Mesenchymal stem cell (in vitro differentiated cells and primary cell): ENCODE results near the gene CRACR2A.

Experiments
- DNase-seq: peaks from one replicate; pipeline ENCODE4 v3.0.0-alpha.2; 2013
- H2AFZ ChIP-seq: one replicate; pipeline ENCODE4 v1.6.1; 2013; ENCODE audit warnings: low read depth, mild to moderate bottlenecking, control low read depth, inconsistent platforms, low read length, moderate library complexity
- H2AK5ac ChIP-seq: 2 replicates; pipeline ENCODE4 v1.6.1; 2013; ENCODE audit warnings: low read length, moderate library complexity, mild to moderate bottlenecking, inconsistent platforms; ENCODE audit not compliant: severe bottlenecking
- H2BK120ac ChIP-seq: one replicate; pipeline ENCODE4 v1.6.1; 2013; ENCODE audit warnings: low read depth, mild to moderate bottlenecking, inconsistent platforms, low read length, moderate library complexity
- H2BK12ac ChIP-seq, 2 experiments: one replicate each; pipeline ENCODE4 v1.6.1; 2013; ENCODE audit warnings: inconsistent platforms in 2 of 2, low read length in 2 of 2, mild to moderate bottlenecking in 2 of 2, moderate library complexity in 2 of 2, control low read depth in 1 of 2
- H2BK15ac ChIP-seq: one replicate; pipeline ENCODE4 v1.6.1; 2013; ENCODE audit warnings: mild to moderate bottlenecking, low read depth, inconsistent platforms; ENCODE audit not compliant: poor library complexity, severe bottlenecking
- H2BK5ac ChIP-seq: 2 replicates; pipeline ENCODE4 v1.6.1; 2013; ENCODE audit warnings: low read depth, mild to moderate bottlenecking, low read length, control low read depth, inconsistent platforms; ENCODE audit not compliant: poor library complexity, severe bottlenecking
- H3K14ac ChIP-seq, 2 experiments: one replicate each; pipeline ENCODE4 v1.6.1; 2013; ENCODE audit warnings: inconsistent platforms in 2 of 2, low read length in 2 of 2, control low read depth in 1 of 2, mild to moderate bottlenecking in 1 of 2, moderate library complexity in 1 of 2
- H3K18ac ChIP-seq, 2 experiments: one replicate each; pipeline ENCODE4 v1.6.1; 2013; ENCODE audit warnings: inconsistent platforms in 2 of 2, low read length in 2 of 2, control low read depth in 1 of 2, low read depth in 1 of 2, mild to moderate bottlenecking in 1 of 2
- H3K23ac ChIP-seq, 2 experiments: one replicate each; pipeline ENCODE4 v1.6.1; 2013; ENCODE audit warnings: inconsistent platforms in 2 of 2, low read length in 2 of 2, mild to moderate bottlenecking in 2 of 2, moderate library complexity in 2 of 2, control low read depth in 1 of 2
- H3K27ac ChIP-seq: 2 replicates; pipeline ENCODE4 v1.5.1; 2013; ENCODE audit warnings: mild to moderate bottlenecking, moderate library complexity, low read length, control low read depth, inconsistent platforms; ENCODE audit not compliant: poor library complexity, severe bottlenecking
- H3K27me3 ChIP-seq, 2 experiments: 2 replicates each; pipeline versions ENCODE4 v1.6.1 to v1.7.0; 2013; ENCODE audit warnings: low read length in 2 of 2, mild to moderate bottlenecking in 2 of 2, moderate library complexity in 2 of 2, control low read depth in 1 of 2, inconsistent platforms in 1 of 2; ENCODE audit not compliant: control insufficient read depth in 1 of 2, insufficient read depth in 1 of 2
- H3K36me3 ChIP-seq, 2 experiments: 2 replicates each; pipeline versions ENCODE4 v1.6.1 to v1.7.0; 2013; ENCODE audit warnings: low read length in 2 of 2, control low read depth in 1 of 2, inconsistent platforms in 1 of 2, low read depth in 1 of 2, mild to moderate bottlenecking in 1 of 2; ENCODE audit not compliant: insufficient read depth in 2 of 2, control insufficient read depth in 1 of 2
- H3K4ac ChIP-seq, 2 experiments: one replicate each; pipeline ENCODE4 v1.6.1; 2013; ENCODE audit warnings: inconsistent platforms in 2 of 2, low read length in 2 of 2, mild to moderate bottlenecking in 2 of 2, moderate library complexity in 2 of 2, control low read depth in 1 of 2, low read depth in 1 of 2
- H3K4me1 ChIP-seq: 2 replicates; pipeline ENCODE4 v1.6.1; 2013; ENCODE audit warnings: low read depth, low read length, control low read depth; ENCODE audit not compliant: control insufficient read depth, insufficient read depth
- H3K4me2 ChIP-seq: 2 replicates; pipeline ENCODE4 v1.6.1; 2013; ENCODE audit warnings: low read length, mild to moderate bottlenecking, inconsistent platforms; ENCODE audit not compliant: poor library complexity, severe bottlenecking
- H3K4me3 ChIP-seq, 2 experiments: 2 replicates each; pipeline versions ENCODE4 v1.5.1 to v1.7.0; 2013; ENCODE audit warnings: low read length in 2 of 2, mild to moderate bottlenecking in 2 of 2, control low read depth in 1 of 2, low read depth in 1 of 2; ENCODE audit not compliant: insufficient read depth in 1 of 2
- H3K79me1 ChIP-seq: replicated peaks from 2 replicates; pipeline ENCODE4 v1.6.1; 2013; ENCODE audit warnings: mild to moderate bottlenecking, control low read depth, low read length, inconsistent platforms; ENCODE audit not compliant: poor library complexity, severe bottlenecking
- H3K9ac ChIP-seq: 2 replicates; pipeline ENCODE4 v1.7.0; 2013; ENCODE audit warnings: mild to moderate bottlenecking, low read length, moderate library complexity
- H3K9me3 ChIP-seq: 2 replicates; pipeline ENCODE4 v1.7.0; 2013; ENCODE audit warnings: mild to moderate bottlenecking, low read length; ENCODE audit not compliant: control insufficient read depth
- H4K8ac ChIP-seq: one replicate; pipeline ENCODE4 v1.6.1; 2013; ENCODE audit warnings: inconsistent platforms, mild to moderate bottlenecking, low read length, moderate library complexity
- H4K91ac ChIP-seq: one replicate; pipeline ENCODE4 v1.6.1; 2013; ENCODE audit warnings: mild to moderate bottlenecking, low read length, inconsistent platforms
- WGBS: methylation state at CpG from one replicate; pipeline ENCODE4 v1.1.7; 2013; ENCODE audit warnings: mixed read lengths; 5-methylcytosine and 5-hydroxymethylcytosine counted together

Gene CRACR2A

GRCh38 chr12:3629057-3629830 lies 123.7 kb downstream of the CRACR2A start:
- Histone ChIP-seq H3K18ac (no peak overlapping the region), H4K8ac (no peak overlapping the region), H2BK5ac (no peak overlapping the region), H3K14ac (peak overlapping the region in 1 of 2 experiments; percentile 14), H4K91ac (no peak overlapping the region), H3K4me3 (no peak overlapping the region), H2BK12ac (no peak overlapping the region), H3K36me3 (peaks cover 0 to 9% of the 10 kb centered on the region in 2 experiments), H3K23ac (no peak overlapping the region), H3K9me3 (no peaks in the 10 kb centered on the region), H3K27ac (no peak overlapping the region), H2AK5ac (no peak overlapping the region), H3K4me1 (no peaks in the 10 kb centered on the region), H2AFZ (no peak overlapping the region), H2BK120ac (no peak overlapping the region), H3K9ac (no peak overlapping the region), H3K79me1 (no peaks in the 10 kb centered on the region), H3K27me3 (no peaks in the 10 kb centered on the region), H2BK15ac (no peak overlapping the region), H3K4ac (no peak overlapping the region), H3K4me2 (no peak overlapping the region)
- WGBS: 77% methylated on average over 14 of the region's 14 CpGs
- DNase-seq: no peak

DNA sequence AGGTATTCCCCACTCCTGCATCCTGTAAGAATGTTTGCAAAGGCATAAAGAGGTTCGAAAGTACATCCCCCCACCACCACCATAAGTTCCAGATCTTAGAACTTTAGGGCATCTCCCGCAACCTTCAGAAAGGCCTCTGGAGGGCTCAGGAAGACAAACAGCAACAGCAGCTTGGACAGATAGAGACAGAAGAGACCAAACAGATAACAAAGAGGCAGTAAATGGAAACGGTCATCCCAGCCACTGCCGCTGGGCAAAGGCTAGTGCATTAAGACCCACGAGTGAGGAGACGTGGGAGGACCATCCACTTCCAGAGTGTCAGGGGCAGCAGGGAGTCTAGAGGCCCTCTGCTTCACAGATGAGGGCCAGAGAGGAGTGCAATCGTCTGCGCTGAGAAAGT lies 124.3 kb downstream of the CRACR2A start:
- no peak overlapping the region for H2AK5ac ChIP-seq
- no peak overlapping the region for H4K8ac ChIP-seq
- H3K14ac ChIP-seq: no peak overlapping the region
- H3K4ac ChIP-seq: no peak overlapping the region
- no peak overlapping the region for H2BK120ac ChIP-seq
- no peak overlapping the region for H3K27ac ChIP-seq
- no peaks in the 10 kb centered on the region for H3K4me1 ChIP-seq
- no peaks in the 10 kb centered on the region for H3K9me3 ChIP-seq
- no peak overlapping the region for H2AFZ ChIP-seq
- no peak overlapping the region for H3K9ac ChIP-seq
- no peak overlapping the region for H3K4me3 ChIP-seq
- no peaks in the 10 kb centered on the region for H3K79me1 ChIP-seq
- H3K4me2 ChIP-seq: no peak overlapping the region
- no peak overlapping the region for H3K23ac ChIP-seq
- H2BK5ac ChIP-seq: no peak overlapping the region
- H3K36me3 ChIP-seq: peaks cover 0 to 9% of the 10 kb centered on the region in 2 experiments
- no peak overlapping the region for H2BK12ac ChIP-seq
- no peak overlapping the region for H3K18ac ChIP-seq
- H2BK15ac ChIP-seq: no peak overlapping the region
- H3K27me3 ChIP-seq: no peaks in the 10 kb centered on the region
- no peak overlapping the region for H4K91ac ChIP-seq
- DNase-seq: no peak
- WGBS: 88% methylated on average over 8 of the region's 8 CpGs

- Histone ChIP-seq H3K18ac (no peak overlapping the region), H3K79me1 (no peaks in the 10 kb centered on the region), H3K27ac (no peak overlapping the region), H3K4me3 (no peak overlapping the region), H4K91ac (no peak overlapping the region), H2BK15ac (no peak overlapping the region), H4K8ac (no peak overlapping the region), H2AFZ (no peak overlapping the region), H3K4ac (no peak overlapping the region), H3K23ac (no peak overlapping the region), H3K14ac (peak overlapping the region in 1 of 2 experiments; percentile 7), H3K9ac (no peak overlapping the region), H3K9me3 (no peaks in the 10 kb centered on the region), H2BK5ac (no peak overlapping the region), H3K4me2 (no peak overlapping the region), H3K4me1 (no peaks in the 10 kb centered on the region), H2BK120ac (no peak overlapping the region), H3K36me3 (peaks cover 0 to 9% of the 10 kb centered on the region in 2 experiments), H2AK5ac (no peak overlapping the region), H3K27me3 (no peaks in the 10 kb centered on the region), H2BK12ac (no peak overlapping the region)
- 88% methylated on average over 16 of the region's 16 CpGs for whole genome bisulfite sequencing
- no peak for DNase-seq
These were observed 125.6 kb downstream of the CRACR2A start for GRCh38 chr12:3627336-3627735.

DNA sequence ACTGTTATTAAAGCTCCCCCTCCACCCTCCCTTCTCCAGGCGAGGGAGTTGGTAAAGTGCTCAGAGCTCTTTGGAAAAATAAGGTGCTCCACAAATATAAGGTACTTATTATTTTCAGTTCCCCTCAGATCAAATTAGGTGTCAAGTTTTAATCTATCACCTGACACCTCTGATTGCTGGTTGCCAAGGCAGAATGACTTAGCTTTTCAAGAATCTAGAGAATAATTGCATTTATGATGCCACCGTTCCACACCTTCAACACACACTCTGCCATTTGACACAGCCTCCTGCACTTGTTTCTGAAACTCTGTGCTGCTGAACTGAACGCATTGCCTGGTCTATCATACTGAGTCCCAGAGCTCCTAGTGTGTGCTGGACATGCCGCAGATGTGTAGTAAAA lies 128.6 kb downstream of the CRACR2A start:
- Histone ChIP-seq H2BK5ac (no peak overlapping the region), H3K18ac (no peak overlapping the region), H3K4ac (no peak overlapping the region), H3K9me3 (no peaks in the 10 kb centered on the region), H3K27ac (no peak overlapping the region), H2BK120ac (no peak overlapping the region), H3K9ac (no peak overlapping the region), H3K14ac (no peak overlapping the region), H3K36me3 (peaks cover 0 to 9% of the 10 kb centered on the region in 2 experiments), H3K4me3 (no peak overlapping the region), H2AFZ (no peak overlapping the region), H2BK12ac (no peak overlapping the region), H3K27me3 (no peaks in the 10 kb centered on the region), H3K23ac (no peak overlapping the region), H4K91ac (no peak overlapping the region), H2AK5ac (no peak overlapping the region), H3K79me1 (no peaks in the 10 kb centered on the region), H3K4me2 (no peak overlapping the region), H3K4me1 (no peaks in the 10 kb centered on the region), H4K8ac (no peak overlapping the region), H2BK15ac (no peak overlapping the region)
- DNase-seq: no peak
- WGBS: 89% methylated on average over 3 of the region's 4 CpGs
